HG03103 (cell line): ENCODE measurements around the gene LSMEM2.

Source experiments
- ATAC-seq: cut with Tn5 transposase; IDR thresholded peaks from one replicate; pipeline ENCODE4 v1.9.1; 2021; ENCODE audit warnings: low read depth; ENCODE audit not compliant: unreplicated experiment

The LSMEM2 gene

GRCh38 chr3:50318615-50319014 lies 39.7 kb downstream of the LSMEM2 start:
- ATAC-seq, result no peak

GRCh38 chr3:50319181-50319893 lies 40.5 kb downstream of the LSMEM2 start:
- ATAC-seq, result no peak

GRCh38 chr3:50319894-50320625 lies 41.2 kb downstream of the LSMEM2 start:
- no peak for ATAC-seq

- ATAC-seq, result peak; percentile 29
These were observed 42.0 kb downstream of the LSMEM2 start for GRCh38 chr3:50320853-50321335.

GRCh38 chr3:50321336-50322114 lies 42.6 kb downstream of the LSMEM2 start:
- peak; percentile 70 for ATAC-seq

GRCh38 chr3:50322115-50322385 lies 43.2 kb downstream of the LSMEM2 start:
- ATAC-seq, result no peak

- no peak for ATAC-seq
These were observed 43.7 kb downstream of the LSMEM2 start, which contains the start of gene HYAL2 for GRCh38 chr3:50322386-50323091. Gene HYAL2, minus strand, starts transcription at chr3:50322745. Its CDS starts 2,256 bp downstream, at chr3:50320489.

GRCh38 chr3:50323092-50323600 lies 44.3 kb downstream of the LSMEM2 start:
- ATAC-seq, result no peak

GRCh38 chr3:50323614-50324199 lies 44.8 kb downstream of the LSMEM2 start:
- ATAC-seq, result no peak

GRCh38 chr3:50324351-50325112 lies 45.6 kb downstream of the LSMEM2 start:
- ATAC-seq, result no peak

GRCh38 chr3:50325113-50325480 lies 46.2 kb downstream of the LSMEM2 start:
- no peak for ATAC-seq

GRCh38 chr3:50325497-50326181 lies 46.8 kb downstream of the LSMEM2 start:
- ATAC-seq, result no peak

- ATAC-seq, result no peak
These were observed 47.3 kb downstream of the LSMEM2 start for GRCh38 chr3:50326182-50326541.

- no peak for ATAC-seq
These were observed 48.2 kb downstream of the LSMEM2 start for GRCh38 chr3:50327129-50327528.

- ATAC-seq, result peak; percentile 84
These were observed 49.2 kb downstream of the LSMEM2 start, which contains the start of gene TUSC2 for GRCh38 chr3:50327943-50328691. Gene TUSC2, minus strand, starts transcription at chr3:50328223. Its CDS starts 124 bp downstream, at chr3:50328099.

- ATAC-seq, result no peak
These were observed 51.4 kb downstream of the LSMEM2 start for GRCh38 chr3:50330330-50330729.

- no peak for ATAC-seq
These were observed 52.5 kb downstream of the LSMEM2 start for GRCh38 chr3:50331364-50331907.
